ENCODE results near the gene HOXD12.

GRCh38 chr2:176114120-176114929 is 14.7 kb downstream of the HOXD12 start:
- TF ChIP-seq, protein P1, sequence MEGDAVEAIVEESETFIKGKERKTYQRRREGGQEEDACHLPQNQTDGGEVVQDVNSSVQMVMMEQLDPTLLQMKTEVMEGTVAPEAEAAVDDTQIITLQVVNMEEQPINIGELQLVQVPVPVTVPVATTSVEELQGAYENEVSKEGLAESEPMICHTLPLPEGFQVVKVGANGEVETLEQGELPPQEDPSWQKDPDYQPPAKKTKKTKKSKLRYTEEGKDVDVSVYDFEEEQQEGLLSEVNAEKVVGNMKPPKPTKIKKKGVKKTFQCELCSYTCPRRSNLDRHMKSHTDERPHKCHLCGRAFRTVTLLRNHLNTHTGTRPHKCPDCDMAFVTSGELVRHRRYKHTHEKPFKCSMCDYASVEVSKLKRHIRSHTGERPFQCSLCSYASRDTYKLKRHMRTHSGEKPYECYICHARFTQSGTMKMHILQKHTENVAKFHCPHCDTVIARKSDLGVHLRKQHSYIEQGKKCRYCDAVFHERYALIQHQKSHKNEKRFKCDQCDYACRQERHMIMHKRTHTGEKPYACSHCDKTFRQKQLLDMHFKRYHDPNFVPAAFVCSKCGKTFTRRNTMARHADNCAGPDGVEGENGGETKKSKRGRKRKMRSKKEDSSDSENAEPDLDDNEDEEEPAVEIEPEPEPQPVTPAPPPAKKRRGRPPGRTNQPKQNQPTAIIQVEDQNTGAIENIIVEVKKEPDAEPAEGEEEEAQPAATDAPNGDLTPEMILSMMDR (IDR thresholded peaks at IDR 0.05) = no peak
- TF ChIP-seq POLR2AphosphoS5 (IDR thresholded peaks at IDR 0.05) (no peak), EP300 (IDR thresholded peaks at IDR 0.05; ENCODE audit: low read depth) (no peak), POLR2A (IDR thresholded peaks at IDR 0.05) (no peak)

Measured in transverse colon (tissue), 4 donors.